ENCODE measurements around the gene ARPC5.

Gene ARPC5

GRCh38 chr1:183576537-183576936, 59.0 kb downstream of the ARPC5 start:
- no peak for TF ChIP-seq CTCF (IDR thresholded peaks at IDR 0.05; ENCODE audit: extremely low read depth, missing control alignments)

GRCh38 chr1:183575606-183576005, 60.0 kb downstream of the ARPC5 start:
- TF ChIP-seq CTCF (IDR thresholded peaks at IDR 0.05; ENCODE audit: extremely low read depth, missing control alignments), result no peak
- no peak for DNase-seq (ENCODE audit: low spot score)

More at GRCh38 chr1:183576537-183576936, 59.0 kb downstream of the ARPC5 start:
- no peak for DNase-seq (ENCODE audit: low spot score)

DNA sequence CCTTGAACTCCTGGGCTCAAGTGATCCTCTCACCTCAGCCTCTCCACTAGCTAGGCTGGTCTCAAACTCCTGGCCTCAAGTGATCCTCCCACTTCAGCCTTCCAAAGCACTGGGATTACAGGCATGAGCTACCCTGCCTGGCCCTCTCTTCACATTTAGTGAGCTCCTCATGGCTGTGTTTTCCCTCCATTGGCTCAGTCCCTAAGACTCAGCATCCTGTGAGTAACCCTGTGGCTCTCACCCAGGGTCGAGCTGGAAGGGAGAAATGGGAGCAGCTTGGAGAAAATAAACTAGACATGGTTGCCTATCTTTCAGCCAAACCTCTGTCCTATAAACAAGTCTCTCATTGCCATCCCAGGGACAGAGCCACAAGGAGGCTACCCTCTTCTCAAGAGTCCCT, 62.9 kb downstream of the ARPC5 start:
- no peak for DNase-seq (ENCODE audit: low spot score)
- TF ChIP-seq CTCF (IDR thresholded peaks at IDR 0.05; ENCODE audit: extremely low read depth, missing control alignments), result no peak

GRCh38 chr1:183571678-183572268, 63.8 kb downstream of the ARPC5 start:
- no peak for DNase-seq (ENCODE audit: low spot score)
- no peak for TF ChIP-seq CTCF (IDR thresholded peaks at IDR 0.05; ENCODE audit: extremely low read depth, missing control alignments)

Measured in GM20000 (cell line).